Keratinocyte (primary cell): ENCODE results near the gene STKLD1. TPM values are rescaled to one million over a fixed set of nuclear protein-coding genes. Genes with fewer than 3 reads are reported as not detected.

Source experiments
- DNase-seq: peaks from one replicate; pipeline ENCODE4 v3.0.0-alpha.2; 2011; ENCODE audit warnings: low read depth, missing footprints, low spot score
- FAIRE-seq: peaks from 2 replicates; lab custom pipeline; 2011; peaks lifted over from hg19 to GRCh38; lab: Jason Lieb, UNC
- H2AFZ ChIP-seq: 2 replicates; pipeline ENCODE4 v1.6.0; 2012; ENCODE audit warnings: low read length, control low read depth, inconsistent platforms; ENCODE audit not compliant: control insufficient read depth
- H3K27ac ChIP-seq: 2 replicates; pipeline ENCODE4 v1.5.1; 2011; ENCODE audit warnings: low read length; ENCODE audit not compliant: control insufficient read depth, insufficient read depth
- H3K27me3 ChIP-seq: 3 replicates; pipeline ENCODE4 v1.6.0; 2011; ENCODE audit warnings: low read length; ENCODE audit not compliant: control insufficient read depth, insufficient read depth; ENCODE audit errors: extremely low read depth
- H3K36me3 ChIP-seq, 2 experiments: 2 replicates in 1 of 2; 3 replicates in 1 of 2; pipeline ENCODE4 v1.5.1; 2011; ENCODE audit warnings: low read length in 2 of 2, mild to moderate bottlenecking in 1 of 2; ENCODE audit not compliant: control insufficient read depth in 2 of 2, insufficient read depth in 2 of 2; ENCODE audit errors: extremely low read depth in 1 of 2
- H3K4me1 ChIP-seq: 3 replicates; pipeline ENCODE4 v1.5.1; 2011; ENCODE audit warnings: low read length; ENCODE audit not compliant: control insufficient read depth, insufficient read depth; ENCODE audit errors: extremely low read depth
- H3K4me2 ChIP-seq: 3 replicates; pipeline ENCODE4 v1.6.0; 2011; ENCODE audit warnings: low read depth, low read length; ENCODE audit not compliant: control insufficient read depth, insufficient read depth; ENCODE audit errors: extremely low read depth
- H3K4me3 ChIP-seq, 3 experiments: fragments of 200-600 bp in 1 of 3; sonication (generic) in 1 of 3; 2 replicates in 2 of 3; 3 replicates in 1 of 3; pipeline ENCODE4 v1.5.1; 2011 to 2016; ENCODE audit warnings: low read length in 3 of 3, mild to moderate bottlenecking in 3 of 3, control low read depth in 2 of 3, inconsistent platforms in 1 of 3, low read depth in 1 of 3, mixed read lengths in 1 of 3, mixed run types in 1 of 3, moderate library complexity in 1 of 3; ENCODE audit not compliant: control insufficient read depth in 2 of 3, insufficient read depth in 2 of 3; ENCODE audit errors: extremely low read depth in 1 of 3
- H3K79me2 ChIP-seq: 2 replicates; pipeline ENCODE4 v1.6.0; 2012; ENCODE audit warnings: low read length; ENCODE audit not compliant: control insufficient read depth, insufficient read depth
- H3K9ac ChIP-seq: 3 replicates; pipeline ENCODE4 v1.6.0; 2011; ENCODE audit warnings: low read length; ENCODE audit not compliant: control insufficient read depth, insufficient read depth; ENCODE audit errors: extremely low read depth
- H3K9me1 ChIP-seq: 3 replicates; pipeline ENCODE4 v1.6.0; 2011; ENCODE audit warnings: low read length; ENCODE audit not compliant: control insufficient read depth, insufficient read depth; ENCODE audit errors: extremely low read depth
- H3K9me3 ChIP-seq: 2 replicates; pipeline ENCODE4 v1.5.1; 2012; ENCODE audit warnings: low read depth, low read length; ENCODE audit not compliant: control insufficient read depth
- H4K20me1 ChIP-seq: 3 replicates; pipeline ENCODE4 v1.6.0; 2011; ENCODE audit warnings: low read length; ENCODE audit not compliant: control insufficient read depth, insufficient read depth; ENCODE audit errors: extremely low read depth
- EZH2 ChIP-seq: IDR thresholded peaks from one replicate; pipeline ENCODE4 v1.6.1; 2012; ENCODE audit warnings: inconsistent platforms, mild to moderate bottlenecking, low read length, moderate library complexity
- dilution Hi-C: fragments of 300-500 bp; cut with MboI; formaldehyde crosslinking; loops from one replicate; pipeline ENCODE4 v1.7.0; 2020; ENCODE audit warnings: low sequenced_read_pairs; ENCODE audit not compliant: extremely low pct_ligation_motif_present
- polyA plus RNA-seq, 5 experiments: library from polyadenylated mRNA; depleted of rRNA in 3 of 5; stranded (reverse) in 3 of 5; stranded (forward) in 1 of 5; unstranded in 1 of 5; fragments of >200 nt; gene quantifications; 1 replicate in 1 of 5; 2 replicates in 3 of 5; 3 replicates in 1 of 5; pipeline versions ENCODE4 v1.2.1 to v1.2.3, GENCODE V29; 2011 to 2012; ENCODE audit warnings: missing spikeins in 2 of 5, low read depth in 1 of 5, low replicate concordance in 1 of 5
- TF ChIP-seq, protein P1 (sequence below), 3 experiments: IDR thresholded peaks in 1 of 3; conservative IDR thresholded peaks in 1 of 3; optimal IDR thresholded peaks in 1 of 3; 2 replicates in 2 of 3; 3 replicates in 1 of 3; pipeline versions ENCODE3 to v1.5.1; 2011; ENCODE audit warnings: low read length in 3 of 3, mild to moderate bottlenecking in 3 of 3, moderate library complexity in 2 of 3, control low read depth in 1 of 3, inconsistent platforms in 1 of 3; ENCODE audit not compliant: insufficient read depth in 2 of 3; ENCODE audit errors: extremely low read depth in 1 of 3

The STKLD1 gene
- polyA plus RNA-seq, 1 donor (not counting 4 experiments of a cell fraction or from before 2014, with no cell fraction given): 0.77 TPM

DNA sequence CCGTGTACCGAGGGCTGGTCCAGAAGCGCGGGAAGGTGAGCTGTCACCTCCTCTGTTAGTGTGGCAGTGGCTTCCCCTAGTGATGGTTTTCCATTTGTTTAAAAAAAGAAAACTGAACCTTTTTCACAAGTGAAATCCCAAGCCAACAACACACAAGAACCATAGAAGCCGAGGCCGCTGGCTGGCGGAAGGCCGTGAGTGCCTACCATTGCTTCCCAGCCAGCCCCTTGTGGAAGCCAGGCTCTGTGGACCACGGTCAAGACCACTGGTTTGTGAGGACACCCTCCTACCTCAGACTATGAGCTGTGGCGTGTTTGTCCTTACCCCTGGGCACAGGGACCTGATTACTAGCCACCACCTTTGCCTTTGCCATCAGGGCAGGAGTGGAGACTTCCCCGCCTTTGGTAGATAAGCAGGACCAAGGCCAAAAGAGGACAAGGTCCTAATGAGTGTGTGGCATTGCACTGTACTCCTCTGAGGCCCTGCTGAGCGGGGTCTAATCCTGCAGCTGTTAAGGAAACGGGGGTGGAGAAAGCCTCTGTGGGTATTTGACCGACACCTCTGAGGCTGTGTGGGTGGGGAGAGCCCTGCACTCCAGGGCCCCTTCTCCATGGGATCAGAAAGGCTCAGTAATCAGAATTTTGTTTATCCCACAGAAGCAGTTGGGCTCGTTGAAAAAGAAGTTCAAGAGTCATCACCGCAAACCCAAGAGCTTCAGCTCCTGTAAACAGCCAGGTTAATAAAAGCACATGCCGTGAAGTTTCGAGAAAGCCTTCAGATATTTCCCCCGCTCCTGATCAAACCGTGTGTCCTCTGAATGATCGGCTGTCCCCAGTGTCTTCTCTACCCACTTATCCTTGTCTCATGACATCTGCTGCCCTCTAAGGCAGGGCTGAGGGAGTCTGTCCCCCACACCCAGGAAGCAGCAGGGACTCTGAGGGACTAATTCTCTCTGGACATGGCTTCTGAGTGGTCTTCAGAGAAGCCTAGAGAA lies 15.5 kb upstream of the STKLD1 start:
- H3K36me3 ChIP-seq: peaks cover 31 to 41% of the 10 kb centered on the region in 2 experiments
- dilution Hi-C loops: no loop called here
- H3K9me3 ChIP-seq: no peaks in the 10 kb centered on the region
- H2AFZ ChIP-seq: no peak overlapping the region
- no peaks in the 10 kb centered on the region for H3K27me3 ChIP-seq
- H3K4me1 ChIP-seq: peaks cover 50% of the 10 kb centered on the region
- no peak overlapping the region for H3K4me2 ChIP-seq
- H3K9me1 ChIP-seq: no peaks in the 10 kb centered on the region
- H3K79me2 ChIP-seq: peaks cover 29% of the 10 kb centered on the region
- TF ChIP-seq EZH2: no peak
- TF ChIP-seq, protein P1, sequence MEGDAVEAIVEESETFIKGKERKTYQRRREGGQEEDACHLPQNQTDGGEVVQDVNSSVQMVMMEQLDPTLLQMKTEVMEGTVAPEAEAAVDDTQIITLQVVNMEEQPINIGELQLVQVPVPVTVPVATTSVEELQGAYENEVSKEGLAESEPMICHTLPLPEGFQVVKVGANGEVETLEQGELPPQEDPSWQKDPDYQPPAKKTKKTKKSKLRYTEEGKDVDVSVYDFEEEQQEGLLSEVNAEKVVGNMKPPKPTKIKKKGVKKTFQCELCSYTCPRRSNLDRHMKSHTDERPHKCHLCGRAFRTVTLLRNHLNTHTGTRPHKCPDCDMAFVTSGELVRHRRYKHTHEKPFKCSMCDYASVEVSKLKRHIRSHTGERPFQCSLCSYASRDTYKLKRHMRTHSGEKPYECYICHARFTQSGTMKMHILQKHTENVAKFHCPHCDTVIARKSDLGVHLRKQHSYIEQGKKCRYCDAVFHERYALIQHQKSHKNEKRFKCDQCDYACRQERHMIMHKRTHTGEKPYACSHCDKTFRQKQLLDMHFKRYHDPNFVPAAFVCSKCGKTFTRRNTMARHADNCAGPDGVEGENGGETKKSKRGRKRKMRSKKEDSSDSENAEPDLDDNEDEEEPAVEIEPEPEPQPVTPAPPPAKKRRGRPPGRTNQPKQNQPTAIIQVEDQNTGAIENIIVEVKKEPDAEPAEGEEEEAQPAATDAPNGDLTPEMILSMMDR (optimal IDR thresholded peaks at IDR 0.05 in 1 of 3, IDR thresholded peaks at IDR 0.05 in 1 of 3, conservative IDR thresholded peaks at IDR 0.05 in 1 of 3; ENCODE audit: extremely low read depth in 1 of 3, insufficient read depth in 2 of 3, low read length in 3 of 3): no peak
- peaks cover 4% of the 10 kb centered on the region for H4K20me1 ChIP-seq
- H3K4me3 ChIP-seq: no peak overlapping the region
- no peak overlapping the region for H3K27ac ChIP-seq
- FAIRE-seq (no peak), DNase-seq (no peak)
- H3K9ac ChIP-seq: no peak overlapping the region

DNA sequence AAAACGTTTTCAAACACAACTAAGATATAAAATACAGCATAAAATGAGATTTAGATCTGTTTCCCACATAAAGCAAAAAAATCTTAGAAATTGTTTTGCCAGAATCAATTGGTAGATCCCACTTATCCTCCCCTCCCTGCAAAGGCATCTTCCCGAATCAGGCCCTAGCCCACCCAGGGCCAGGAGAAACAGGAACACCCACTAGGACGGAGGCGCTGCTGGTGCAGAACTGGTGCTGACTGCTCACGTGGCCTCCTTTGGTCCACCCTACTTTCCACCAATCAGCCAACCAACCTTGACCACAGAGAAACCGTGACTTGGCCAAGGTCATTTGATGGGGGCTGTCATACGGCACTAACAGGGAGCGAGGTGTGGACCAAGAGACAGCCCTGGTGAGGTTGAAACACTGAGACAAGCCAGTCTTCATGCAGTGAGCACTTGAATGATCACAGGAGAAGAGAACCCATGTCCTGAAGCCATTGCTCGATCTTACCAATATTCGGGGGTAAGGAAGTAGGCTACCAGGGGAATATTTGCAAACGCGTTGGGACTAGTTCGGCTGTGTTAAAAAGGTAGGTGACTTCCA lies 14.6 kb upstream of the STKLD1 start:
- no peaks in the 10 kb centered on the region for H3K9me3 ChIP-seq
- H4K20me1 ChIP-seq: peaks cover 5% of the 10 kb centered on the region
- dilution Hi-C loops: no loop called here
- no peaks in the 10 kb centered on the region for H3K27me3 ChIP-seq
- no peak overlapping the region for H2AFZ ChIP-seq
- no peak overlapping the region for H3K9ac ChIP-seq
- H3K79me2 ChIP-seq: peaks cover 35% of the 10 kb centered on the region
- no peak overlapping the region for H3K27ac ChIP-seq
- no peaks in the 10 kb centered on the region for H3K9me1 ChIP-seq
- no peak for FAIRE-seq
- DNase-seq: no peak
- TF ChIP-seq EZH2: no peak
- TF ChIP-seq, protein P1 (optimal IDR thresholded peaks at IDR 0.05 in 1 of 3, IDR thresholded peaks at IDR 0.05 in 1 of 3, conservative IDR thresholded peaks at IDR 0.05 in 1 of 3; ENCODE audit: extremely low read depth in 1 of 3, insufficient read depth in 2 of 3, low read length in 3 of 3): no peak
- no peak overlapping the region for H3K4me3 ChIP-seq
- peaks cover 36 to 48% of the 10 kb centered on the region in 2 experiments for H3K36me3 ChIP-seq
- peaks cover 57% of the 10 kb centered on the region for H3K4me1 ChIP-seq
- no peak overlapping the region for H3K4me2 ChIP-seq
